T-helper 22 cell (primary cell): ENCODE measurements around the gene PSMD2.

Source experiments
- DNase-seq: peaks from one replicate; pipeline ENCODE4 v3.0.0-alpha.2; 2020; ENCODE audit warnings: low read depth

PSMD2 gene

GRCh38 chr3:184317201-184317600 is 18.2 kb downstream of the PSMD2 start:
- no peak for DNase-seq

- no peak for DNase-seq
Observed at GRCh38 chr3:184320104-184320445, 21.0 kb downstream of the PSMD2 start.

DNA sequence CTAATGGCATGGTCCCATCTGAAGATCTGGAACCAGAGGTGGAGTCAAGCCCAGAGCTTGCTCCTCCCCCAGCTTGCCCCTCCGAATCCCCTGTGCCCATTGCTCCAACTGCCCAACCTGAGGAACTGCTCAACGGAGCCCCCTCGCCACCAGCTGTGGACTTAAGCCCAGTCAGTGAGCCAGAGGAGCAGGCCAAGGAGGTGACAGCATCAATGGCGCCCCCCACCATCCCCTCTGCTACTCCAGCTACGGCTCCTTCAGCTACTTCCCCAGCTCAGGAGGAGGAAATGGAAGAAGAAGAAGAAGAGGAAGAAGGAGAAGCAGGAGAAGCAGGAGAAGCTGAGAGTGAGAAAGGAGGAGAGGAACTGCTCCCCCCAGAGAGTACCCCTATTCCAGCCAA is 22.6 kb downstream of the PSMD2 start:
- DNase-seq: no peak

DNA sequence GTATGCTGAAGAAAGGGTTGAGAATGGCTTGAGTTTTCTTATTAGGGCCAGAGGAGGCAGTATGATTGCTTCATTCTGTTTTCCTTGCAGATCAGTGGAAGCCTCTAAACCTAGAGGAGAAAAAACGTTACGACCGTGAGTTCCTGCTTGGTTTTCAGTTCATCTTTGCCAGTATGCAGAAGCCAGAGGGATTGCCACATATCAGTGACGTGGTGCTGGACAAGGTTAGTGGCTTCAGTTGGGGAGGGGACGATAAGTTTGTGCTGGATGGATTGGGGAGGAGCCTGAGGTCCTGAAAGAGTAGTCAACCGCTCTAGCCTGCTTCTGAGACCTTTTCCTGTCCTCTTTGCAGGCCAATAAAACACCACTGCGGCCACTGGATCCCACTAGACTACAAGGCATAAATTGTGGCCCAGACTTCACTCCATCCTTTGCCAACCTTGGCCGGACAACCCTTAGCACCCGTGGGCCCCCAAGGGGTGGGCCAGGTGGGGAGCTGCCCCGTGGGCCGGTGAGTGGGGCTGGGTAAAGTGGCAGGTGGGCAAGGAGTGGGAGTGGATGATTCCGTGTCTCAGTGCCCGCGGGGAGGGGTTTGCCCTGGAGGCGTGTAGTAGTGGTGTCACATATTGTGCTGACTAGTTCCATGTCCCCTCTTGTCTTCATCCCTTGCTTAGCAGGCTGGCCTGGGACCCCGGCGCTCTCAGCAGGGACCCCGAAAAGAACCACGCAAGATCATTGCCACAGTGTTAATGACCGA is 23.9 kb downstream of the PSMD2 start:
- DNase-seq: no peak

GRCh38 chr3:184323696-184324095 is 24.7 kb downstream of the PSMD2 start:
- no peak for DNase-seq

- no peak for DNase-seq
Observed at GRCh38 chr3:184325269-184325668, 26.2 kb downstream of the PSMD2 start.

DNA sequence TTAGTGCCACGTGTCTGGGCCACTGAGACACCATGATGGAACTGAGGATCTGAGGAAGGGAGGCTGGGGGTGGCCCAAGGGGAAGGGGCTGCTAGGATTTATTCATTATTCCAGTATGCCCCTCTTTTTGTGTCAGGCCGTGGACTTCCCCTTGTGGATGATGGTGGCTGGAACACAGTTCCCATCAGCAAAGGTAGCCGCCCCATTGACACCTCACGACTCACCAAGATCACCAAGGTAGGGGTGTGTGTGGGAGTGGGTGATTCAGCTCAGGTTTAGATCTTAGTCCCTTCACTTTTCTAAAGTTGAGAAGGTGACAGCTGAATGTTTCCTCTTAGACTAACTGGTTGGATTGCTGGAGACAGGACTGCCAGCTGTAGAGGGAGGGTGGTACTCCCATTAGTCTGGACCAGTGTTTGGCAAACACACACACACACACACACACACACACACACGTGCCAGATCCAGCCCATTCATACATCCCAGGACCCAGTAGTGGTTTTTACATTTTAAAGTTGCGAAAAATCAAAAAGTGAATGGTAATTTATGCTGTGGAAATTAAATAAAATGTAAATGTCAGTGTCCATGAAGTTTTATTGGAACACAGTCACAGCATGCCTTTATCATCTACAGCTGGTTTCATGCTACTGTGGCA is 26.8 kb downstream of the PSMD2 start:
- DNase-seq: no peak

DNA sequence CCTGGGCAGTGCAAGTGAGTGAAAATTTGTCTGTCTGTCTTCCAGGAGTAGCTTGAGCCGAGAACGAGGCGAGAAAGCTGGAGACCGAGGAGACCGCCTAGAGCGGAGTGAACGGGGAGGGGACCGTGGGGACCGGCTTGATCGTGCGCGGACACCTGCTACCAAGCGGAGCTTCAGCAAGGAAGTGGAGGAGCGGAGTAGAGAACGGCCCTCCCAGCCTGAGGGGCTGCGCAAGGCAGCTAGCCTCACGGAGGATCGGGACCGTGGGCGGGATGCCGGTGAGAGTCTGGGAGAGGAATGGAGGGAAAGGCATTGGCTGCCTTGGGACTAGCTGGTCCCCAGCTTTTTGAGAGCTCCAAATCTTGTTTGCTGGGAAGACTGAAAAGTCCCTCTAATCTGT is 28.1 kb downstream of the PSMD2 start:
- DNase-seq: no peak

DNA sequence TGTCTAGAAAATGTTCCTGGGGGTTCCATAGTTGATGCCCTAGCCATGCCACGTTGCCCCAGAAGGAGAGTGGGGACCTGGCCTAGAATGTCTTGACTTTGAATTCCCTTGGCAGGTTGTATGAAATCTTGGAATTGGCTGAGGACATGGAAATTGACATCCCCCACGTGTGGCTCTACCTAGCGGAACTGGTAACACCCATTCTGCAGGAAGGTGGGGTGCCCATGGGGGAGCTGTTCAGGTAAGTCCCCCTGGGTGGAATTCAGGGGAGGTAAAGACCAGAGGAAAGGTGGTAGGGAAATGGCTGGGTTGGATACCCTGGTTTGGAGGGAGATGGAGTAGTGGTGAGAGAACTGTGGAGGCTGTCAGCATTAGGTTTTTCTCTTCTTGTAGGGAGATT is 29.5 kb downstream of the PSMD2 start:
- DNase-seq: no peak

DNA sequence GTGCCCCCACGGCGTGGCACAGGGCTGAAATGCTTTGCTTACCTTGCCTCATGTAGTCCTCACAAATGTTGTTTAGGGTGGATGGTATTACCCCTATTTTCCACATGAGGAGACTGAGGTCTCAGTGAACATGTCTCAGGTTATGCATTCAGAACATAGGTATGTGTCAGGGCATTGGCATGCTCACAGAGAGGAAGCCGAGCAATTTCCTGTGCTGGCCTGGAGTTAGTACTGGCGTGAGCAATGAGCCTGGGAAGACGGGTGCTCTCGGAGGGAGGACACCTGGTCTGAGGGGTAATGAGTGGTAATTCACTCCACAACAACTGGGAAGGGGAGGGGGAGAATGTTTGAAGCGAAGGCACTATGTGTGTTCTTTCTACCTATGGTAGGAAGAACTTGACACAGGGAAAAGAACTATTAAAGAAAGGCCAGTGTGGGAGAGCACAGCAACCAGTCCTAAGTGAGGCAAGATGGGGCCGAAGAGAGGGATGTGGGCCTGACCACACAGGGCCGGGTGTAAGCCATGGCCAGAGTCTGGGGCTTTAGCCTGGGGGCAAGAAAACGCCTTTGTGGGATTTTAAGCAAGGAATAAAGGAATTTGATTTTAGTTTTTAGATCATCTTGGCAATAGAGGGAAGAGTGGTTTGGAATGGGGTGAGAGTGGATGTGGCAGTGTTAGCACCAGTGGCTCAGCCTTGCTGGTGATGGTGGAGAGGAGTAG is 33.5 kb downstream of the PSMD2 start:
- DNase-seq: no peak

- DNase-seq: no peak
Observed at GRCh38 chr3:184333190-184333589, 34.1 kb downstream of the PSMD2 start.

DNA sequence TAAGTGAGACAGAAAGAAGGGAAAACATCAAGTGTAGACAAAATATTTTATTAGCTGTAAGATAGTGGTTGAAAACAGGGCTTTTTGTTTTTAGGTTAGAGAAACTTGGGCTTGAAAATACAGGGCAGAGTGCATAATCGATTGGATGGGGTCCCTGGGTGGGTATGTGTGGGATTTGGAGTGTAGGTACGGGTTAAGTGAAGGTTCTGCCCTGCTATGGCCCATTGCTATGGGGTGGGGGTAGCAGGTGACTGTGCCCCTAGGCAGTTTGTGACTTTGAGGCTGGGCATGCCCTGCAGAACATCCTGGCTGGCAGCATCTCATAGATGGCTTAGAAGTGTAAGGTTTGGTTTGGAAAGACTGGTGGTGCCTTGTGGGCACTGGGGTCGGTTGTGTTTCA is 34.7 kb downstream of the PSMD2 start:
- no peak for DNase-seq

- DNase-seq: peak; percentile 54
Observed at GRCh38 chr3:184334470-184335158, 35.6 kb downstream of the PSMD2 start.

DNA sequence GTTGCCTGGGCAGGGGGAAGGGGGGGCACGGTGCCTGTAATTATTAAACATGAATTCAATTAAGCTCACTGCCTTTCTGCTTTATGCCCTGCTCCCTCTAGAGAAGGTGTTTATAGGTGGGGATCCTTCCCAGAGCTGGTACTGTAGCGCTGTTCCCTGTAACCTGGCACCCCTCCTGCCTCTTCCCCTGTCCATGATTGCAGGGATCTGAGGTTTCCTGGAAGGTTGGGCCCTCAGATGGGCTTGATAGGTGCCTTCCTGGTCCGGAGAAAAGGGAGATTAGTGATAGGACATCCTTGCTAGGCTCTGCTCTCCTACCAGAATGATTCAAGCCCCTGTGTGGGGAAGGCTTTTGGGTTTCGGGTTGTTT is 36.2 kb downstream of the PSMD2 start:
- no peak for DNase-seq

DNA sequence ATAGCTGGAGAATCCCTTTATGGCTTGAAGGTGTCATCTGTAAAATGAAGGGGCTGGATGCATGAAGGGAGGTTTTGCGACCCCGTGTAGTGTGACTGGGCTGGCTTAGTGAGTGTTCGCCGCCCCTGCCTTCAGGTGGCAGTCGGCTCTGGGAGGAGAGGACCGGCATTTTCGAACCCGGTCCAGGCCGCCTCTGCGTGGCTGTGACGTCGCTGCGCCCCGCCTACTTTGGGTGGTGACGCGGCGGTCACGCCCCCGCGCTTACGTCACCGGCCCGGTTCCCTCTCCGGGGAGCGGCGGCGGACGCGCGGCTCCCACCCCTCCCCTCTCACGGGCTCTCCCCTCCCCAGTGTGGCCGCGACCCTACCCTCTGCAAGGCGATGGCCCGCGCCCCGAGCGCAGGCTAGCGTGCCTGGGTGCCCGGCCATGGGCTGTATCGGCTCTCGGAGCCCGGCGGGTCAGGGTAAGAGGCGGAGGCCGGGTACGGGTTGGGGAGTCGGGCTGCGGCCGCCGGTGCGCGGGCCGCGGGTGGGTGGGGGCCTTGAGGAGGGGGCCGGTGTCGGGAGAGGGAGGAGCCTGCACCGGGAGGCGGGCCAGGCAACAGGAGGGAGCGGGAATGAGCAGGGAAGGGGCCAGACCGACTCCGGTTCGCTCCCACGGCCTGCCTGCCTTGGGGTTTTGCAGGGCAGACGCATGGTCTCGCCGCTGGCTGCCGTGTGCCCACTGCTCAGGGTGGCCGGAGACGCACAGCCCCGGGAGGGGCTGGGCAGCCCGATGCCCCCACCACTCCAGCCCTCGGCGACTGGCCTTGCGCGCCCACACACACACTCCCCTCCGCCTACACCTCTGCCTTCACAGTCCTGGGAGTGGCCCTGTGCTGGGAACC is 36.9 kb downstream of the PSMD2 start:
- DNase-seq: peak; percentile 71

DNA sequence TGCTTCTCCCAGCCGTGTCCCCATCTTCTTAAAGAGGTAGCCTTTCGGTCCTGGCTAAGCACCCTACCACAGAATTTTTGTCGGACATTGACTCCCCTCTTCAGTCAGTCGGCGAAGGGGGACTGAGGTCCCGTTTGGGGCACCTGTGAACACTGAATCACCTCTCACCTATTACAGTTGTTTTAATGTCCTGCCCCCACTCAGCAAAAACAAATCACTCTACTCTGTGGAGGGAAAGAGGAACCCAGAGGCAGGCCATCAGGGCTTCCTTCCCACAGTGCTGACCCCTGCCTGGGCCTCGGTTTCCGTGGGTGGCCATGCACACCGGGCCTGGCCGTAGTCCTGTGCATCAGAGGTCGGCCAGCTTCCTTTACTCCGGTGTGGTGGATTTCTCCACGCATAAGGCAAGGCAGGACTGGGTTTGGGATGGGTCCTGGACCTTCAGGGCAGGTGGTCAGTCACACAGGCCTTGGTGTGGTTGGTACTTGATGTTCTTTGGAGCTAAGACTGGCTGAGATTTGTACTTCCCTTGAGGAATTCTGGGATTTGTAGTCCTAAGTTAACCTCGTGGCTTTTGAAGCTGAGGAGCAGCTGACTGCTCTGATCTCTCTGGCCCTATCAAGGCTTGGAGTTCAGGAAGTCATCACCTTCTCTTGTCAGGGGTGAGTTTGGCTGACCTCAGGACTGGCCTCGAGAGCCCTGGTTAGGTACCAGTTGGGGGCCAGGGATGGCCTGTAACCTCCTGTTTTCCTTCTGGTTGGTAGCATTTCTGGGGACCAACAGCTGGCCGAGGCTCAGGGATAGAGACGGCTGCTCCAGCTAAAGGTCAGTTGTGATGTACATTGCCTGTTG is 37.7 kb downstream of the PSMD2 start:
- DNase-seq: no peak

DNA sequence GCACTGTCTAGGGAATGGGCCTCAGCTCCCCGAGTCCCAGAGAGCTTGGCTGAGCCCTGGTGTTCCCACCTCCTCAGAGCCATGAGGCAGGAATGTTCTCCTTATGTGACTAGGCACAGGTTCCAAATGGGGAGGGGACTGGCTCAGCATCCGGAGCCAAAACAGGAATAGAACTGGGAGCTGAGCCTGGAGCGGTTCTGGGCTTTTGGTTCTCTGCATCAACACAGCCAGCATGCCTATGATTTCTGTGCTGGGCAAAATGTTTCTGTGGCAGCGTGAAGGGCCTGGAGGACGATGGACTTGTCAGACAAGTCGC is 38.3 kb downstream of the PSMD2 start, which contains the start of gene FAM131A:
Gene FAM131A (plus strand): TSS at position 202 of the 316 bp plus-strand sequence. CDS start 31 bp downstream, at position 233.
- DNase-seq: no peak

- no peak for DNase-seq
Observed at GRCh38 chr3:184337981-184338380, 38.9 kb downstream of the PSMD2 start.

- DNase-seq: peak; percentile 16
Observed at GRCh38 chr3:184338511-184338945, 39.5 kb downstream of the PSMD2 start.

- DNase-seq: no peak
Observed at GRCh38 chr3:184339001-184339400, 40.0 kb downstream of the PSMD2 start.
